Endothelial cell (in vitro differentiated cells): ENCODE results near the gene PGLYRP4. TPM values are rescaled to one million over a fixed set of nuclear protein-coding genes. Genes with fewer than 3 reads are reported as not detected.

Source experiments
- DNase-seq: peaks from one replicate; pipeline ENCODE4 v3.0.0; 2021; ENCODE audit warnings: low spot score
- H3K27ac Mint-ChIP-seq: one replicate; pipeline ENCODE4 v1.8.0; 2021; ENCODE audit warnings: mixed read lengths, inconsistent platforms; ENCODE audit not compliant: unreplicated experiment
- H3K27me3 Mint-ChIP-seq: one replicate; pipeline ENCODE4 v1.8.0; 2021; ENCODE audit warnings: mild to moderate bottlenecking, moderate library complexity, mixed read lengths, inconsistent platforms; ENCODE audit not compliant: unreplicated experiment
- H3K36me3 Mint-ChIP-seq: one replicate; pipeline ENCODE4 v1.8.0; 2021; ENCODE audit warnings: mild to moderate bottlenecking, low read depth, mixed read lengths, inconsistent platforms; ENCODE audit not compliant: unreplicated experiment
- H3K4me1 Mint-ChIP-seq: one replicate; pipeline ENCODE4 v1.8.0; 2021; ENCODE audit warnings: mild to moderate bottlenecking, mixed read lengths, inconsistent platforms; ENCODE audit not compliant: unreplicated experiment
- H3K4me3 Mint-ChIP-seq: one replicate; pipeline ENCODE4 v1.8.0; 2021; ENCODE audit warnings: mild to moderate bottlenecking, mixed read lengths, inconsistent platforms; ENCODE audit not compliant: unreplicated experiment
- H3K9me3 Mint-ChIP-seq: one replicate; pipeline ENCODE4 v1.8.0; 2021; ENCODE audit warnings: mixed read lengths, inconsistent platforms; ENCODE audit not compliant: unreplicated experiment
- CTCF ChIP-seq: fragments of 200-600 bp; sonication (generic); IDR thresholded peaks from one replicate; pipeline ENCODE4 v1.5.0; 2021; ENCODE audit warnings: antibody characterized with exemption; ENCODE audit not compliant: unreplicated experiment
- total RNA-seq: library from RNA; stranded (reverse); fragmentation: NEBNext Ultra II Directional; extraction: Animal tissue kit (Norgen Biotek cat#: 25700); gene quantifications from one replicate; pipeline ENCODE4 v1.2.1, GENCODE V29; 2021; ENCODE audit not compliant: unreplicated experiment

The PGLYRP4 gene
- total RNA-seq, 1 donor from 2014 or later = 1.7 TPM

GRCh38 chr1:153306303-153307220, 42.1 kb downstream of the PGLYRP4 start:
- Mint-ChIP-seq H3K4me1 (no peaks in the 10 kb centered on the region), H3K27me3 (no peaks in the 10 kb centered on the region), H3K4me3 (no peak overlapping the region), H3K9me3 (no peaks in the 10 kb centered on the region), H3K36me3 (no peaks in the 10 kb centered on the region), H3K27ac (no peak overlapping the region)
- DNase-seq = no peak
- no peak for TF ChIP-seq CTCF

DNA sequence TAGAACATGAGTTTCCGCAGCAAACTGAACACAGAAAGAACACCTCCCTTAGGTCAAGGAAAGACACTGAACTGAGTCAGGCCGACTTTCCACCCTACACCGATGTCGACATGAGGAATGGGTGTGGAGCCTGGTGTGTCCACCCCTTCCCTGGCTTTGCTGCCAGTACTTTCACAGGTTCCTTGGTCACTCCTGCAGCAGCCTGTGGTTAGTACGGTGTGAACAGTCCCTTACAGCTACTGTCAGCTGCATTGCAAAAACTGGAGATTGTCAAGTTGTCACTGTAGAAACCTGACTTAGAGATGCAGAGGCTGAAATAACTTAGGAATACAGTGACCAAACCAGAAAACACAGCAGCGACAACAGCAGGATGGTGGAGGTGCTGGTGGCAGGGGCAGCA, 43.0 kb downstream of the PGLYRP4 start:
- no peak for TF ChIP-seq CTCF
- DNase-seq = no peak
- H3K9me3 Mint-ChIP-seq = no peaks in the 10 kb centered on the region
- H3K4me3 Mint-ChIP-seq = no peak overlapping the region
- H3K36me3 Mint-ChIP-seq = no peaks in the 10 kb centered on the region
- no peak overlapping the region for H3K27ac Mint-ChIP-seq
- no peaks in the 10 kb centered on the region for H3K4me1 Mint-ChIP-seq
- H3K27me3 Mint-ChIP-seq = no peaks in the 10 kb centered on the region

- no peaks in the 10 kb centered on the region for H3K9me3 Mint-ChIP-seq
- no peak for DNase-seq
- H3K4me1 Mint-ChIP-seq = no peaks in the 10 kb centered on the region
- H3K27ac Mint-ChIP-seq = no peak overlapping the region
- no peak for TF ChIP-seq CTCF
- no peak overlapping the region for H3K4me3 Mint-ChIP-seq
- H3K36me3 Mint-ChIP-seq = no peaks in the 10 kb centered on the region
- H3K27me3 Mint-ChIP-seq = peaks cover 6% of the 10 kb centered on the region
Observed at GRCh38 chr1:153302308-153302707, 46.3 kb downstream of the PGLYRP4 start.

DNA sequence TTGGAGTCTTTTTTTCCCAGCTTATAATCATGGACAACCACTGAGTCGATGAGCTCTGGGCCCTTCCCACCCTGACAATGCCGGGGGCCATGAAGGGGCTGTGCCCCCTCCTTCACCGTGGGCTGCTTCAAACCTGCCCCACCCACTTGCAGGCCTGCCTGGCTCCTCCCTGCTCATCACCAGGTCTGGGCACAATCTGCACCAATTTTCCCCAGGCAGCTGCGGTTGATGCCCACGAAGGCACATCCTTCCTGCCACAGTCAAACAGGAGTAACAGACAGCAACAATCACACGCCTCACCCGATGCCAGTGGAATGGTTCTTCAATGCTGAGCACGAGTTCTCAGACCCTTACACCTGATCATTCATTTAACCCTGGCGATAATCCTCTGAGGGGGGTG, 54.8 kb downstream of the PGLYRP4 start:
- Mint-ChIP-seq H3K4me1 (peaks cover 41% of the 10 kb centered on the region), H3K4me3 (no peak overlapping the region), H3K36me3 (peaks cover 4% of the 10 kb centered on the region), H3K27me3 (no peaks in the 10 kb centered on the region), H3K9me3 (no peaks in the 10 kb centered on the region), H3K27ac (no peak overlapping the region)
- DNase-seq = no peak
- no peak for TF ChIP-seq CTCF

GRCh38 chr1:153293480-153293775, 55.2 kb downstream of the PGLYRP4 start:
- TF ChIP-seq CTCF = no peak
- H3K4me1 Mint-ChIP-seq = peaks cover 41% of the 10 kb centered on the region
- no peak overlapping the region for H3K4me3 Mint-ChIP-seq
- H3K27ac Mint-ChIP-seq = peak overlapping the region; percentile 57
- H3K9me3 Mint-ChIP-seq = no peaks in the 10 kb centered on the region
- no peak for DNase-seq
- peaks cover 4% of the 10 kb centered on the region for H3K36me3 Mint-ChIP-seq
- H3K27me3 Mint-ChIP-seq = no peaks in the 10 kb centered on the region
